Esophagus muscularis mucosa (tissue), 4 donors: ENCODE data around the gene FERMT2. TPM values are rescaled to one million over a fixed set of nuclear protein-coding genes. Genes with fewer than 3 reads are reported as not detected.

ENCODE experiments used
- DNase-seq: peaks from one replicate; pipeline ENCODE4 v3.0.0-alpha.2; 2017; ENCODE audit errors: extremely low spot score
- H3K27ac ChIP-seq, 4 donors: fragments of 200-600 bp; sonication (generic); replicated peaks in 1 of 4; 1 replicate in 3 of 4; 2 replicates in 1 of 4; pipeline ENCODE4 v1.5.1; 2016 to 2019; ENCODE audit warnings: mild to moderate bottlenecking in 1 of 4
- H3K27me3 ChIP-seq, 4 donors: fragments of 200-600 bp; sonication (generic); one replicate each; pipeline versions ENCODE4 v1.5.1 to v1.6.0; 2016 to 2019
- H3K36me3 ChIP-seq, 4 donors: fragments of 200-600 bp; sonication (generic); one replicate each; pipeline ENCODE4 v1.5.1; 2016 to 2019
- H3K4me1 ChIP-seq, 4 donors: fragments of 200-600 bp; sonication (generic); one replicate each; pipeline ENCODE4 v1.5.1; 2016 to 2019
- H3K4me3 ChIP-seq, 4 donors: fragments of 200-600 bp; sonication (generic); 1 replicate in 2 of 4; 2 replicates in 2 of 4; pipeline ENCODE4 v1.5.1; 2016 to 2019; ENCODE audit warnings: mild to moderate bottlenecking in 4 of 4, moderate library complexity in 1 of 4
- H3K9me3 ChIP-seq, 4 donors: fragments of 200-600 bp; sonication (generic); 1 replicate in 3 of 4; 2 replicates in 1 of 4; pipeline ENCODE4 v1.5.1; 2016 to 2019
- CTCF ChIP-seq, 3 experiments: fragments of 200-600 bp in 2 of 3; fragments of 450-650 bp in 1 of 3; sonication (generic) in 2 of 3; IDR thresholded peaks; one replicate each; pipeline ENCODE4 v1.5.1; 2017 to 2019; ENCODE audit warnings: antibody characterized with exemption in 3 of 3, mild to moderate bottlenecking in 2 of 3, moderate library complexity in 1 of 3
- EP300 ChIP-seq: sonication (generic); formaldehyde crosslinking; IDR thresholded peaks from one replicate; pipeline ENCODE4 v1.6.1; 2017; ENCODE audit warnings: antibody characterized with exemption
- POLR2A ChIP-seq: fragments of 450-650 bp; IDR thresholded peaks from one replicate; pipeline ENCODE4 v1.6.1; 2017; ENCODE audit warnings: antibody characterized with exemption, moderate library complexity, mild to moderate bottlenecking, low read depth
- POLR2AphosphoS5 ChIP-seq, 2 donors: sonication (generic); formaldehyde crosslinking; IDR thresholded peaks; one replicate each; pipeline ENCODE4 v1.6.1; 2017; ENCODE audit warnings: antibody characterized with exemption in 2 of 2
- WGBS: methylation state at CpG from one replicate; pipeline ENCODE4 v1.1.5; 2018; 5-methylcytosine and 5-hydroxymethylcytosine counted together
- intact Hi-C: fragments of 100-400 bp; cut with DNase I; formaldehyde crosslinking; loops from one replicate; pipeline ENCODE4 v1.15.1; 2023
- total RNA-seq, 4 donors: library from RNA; depleted of rRNA; stranded (reverse); fragments of >200 nt; gene quantifications; one replicate each; pipeline versions ENCODE4 v1.1.0 to v1.2.1, GENCODE V29; 2016

The FERMT2 gene
- total RNA-seq, 4 donors from 2014 or later, result 293 to 397 (median 370) TPM

GRCh38 chr14:52936437-52936836, 14.4 kb downstream of the FERMT2 start:
- no peak for DNase-seq
- no peaks in the 10 kb centered on the region for H3K9me3 ChIP-seq
- 58% methylated on average over 1 of the region's 1 CpG for WGBS
- peaks cover 80 to 99% (median 99%) of the 10 kb centered on the region in 4 donors for H3K4me1 ChIP-seq
- H3K27ac ChIP-seq, result peak overlapping the region; percentile 45 to 63 (median 58)
- H3K36me3 ChIP-seq, result no peaks in the 10 kb centered on the region
- H3K4me3 ChIP-seq, result no peak overlapping the region
- intact Hi-C loops, result no loop called here
- TF ChIP-seq EP300 (no peak), POLR2A (no peak), CTCF (IDR thresholded peaks at IDR 0.05) (no peak), POLR2AphosphoS5 (IDR thresholded peaks at IDR 0.05) (no peak)
- H3K27me3 ChIP-seq, result no peaks in the 10 kb centered on the region

GRCh38 chr14:52935833-52936232, 15.0 kb downstream of the FERMT2 start:
- peaks cover 80 to 99% (median 99%) of the 10 kb centered on the region in 4 donors for H3K4me1 ChIP-seq
- H3K4me3 ChIP-seq, result peak overlapping the region in 2 of 4 donors; percentile 0 to 8

GRCh38 chr14:52934762-52935161, 16.1 kb downstream of the FERMT2 start:
- no peak for DNase-seq
- TF ChIP-seq POLR2AphosphoS5 (IDR thresholded peaks at IDR 0.05) (no peak), POLR2A (no peak), CTCF (IDR thresholded peaks at IDR 0.05) (no peak), EP300 (no peak)
- H3K27me3 ChIP-seq, result no peaks in the 10 kb centered on the region
- H3K9me3 ChIP-seq, result no peaks in the 10 kb centered on the region
- peaks cover 82 to 100% (median 99%) of the 10 kb centered on the region in 4 donors for H3K4me1 ChIP-seq
- peak overlapping the region in 3 of 4 donors; percentile 58 to 63 (median 59) for H3K27ac ChIP-seq
- 47% methylated on average over 2 of the region's 2 CpGs for WGBS
- no peak overlapping the region for H3K4me3 ChIP-seq
- intact Hi-C loops, result no loop called here
- H3K36me3 ChIP-seq, result no peaks in the 10 kb centered on the region

More at GRCh38 chr14:52935833-52936232, 15.0 kb downstream of the FERMT2 start:
- WGBS, result 64% methylated on average over 3 of the region's 3 CpGs
- no peak for TF ChIP-seq POLR2A
- TF ChIP-seq CTCF (IDR thresholded peaks at IDR 0.05), result no peak
- TF ChIP-seq EP300, result no peak
- TF ChIP-seq POLR2AphosphoS5 (IDR thresholded peaks at IDR 0.05), result no peak
- Histone ChIP-seq H3K36me3 (no peaks in the 10 kb centered on the region), H3K27ac (peak overlapping the region; percentile 45 to 63 (median 58)), H3K27me3 (no peaks in the 10 kb centered on the region), H3K9me3 (no peaks in the 10 kb centered on the region)
- intact Hi-C loops, result no loop called here
- no peak for DNase-seq

GRCh38 chr14:52929192-52929807, 21.6 kb downstream of the FERMT2 start:
- TF ChIP-seq POLR2AphosphoS5 (IDR thresholded peaks at IDR 0.05), result no peak
- no peak for TF ChIP-seq POLR2A
- TF ChIP-seq EP300, result no peak
- TF ChIP-seq CTCF (IDR thresholded peaks at IDR 0.05), result no peak
- WGBS, result 87% methylated on average over 4 of the region's 4 CpGs
- Histone ChIP-seq H3K27me3 (no peaks in the 10 kb centered on the region), H3K27ac (peak overlapping the region in 3 of 4 donors; percentile 35 to 66 (median 41)), H3K4me3 (no peak overlapping the region), H3K4me1 (peaks cover 96 to 100% (median 99%) of the 10 kb centered on the region in 4 donors), H3K36me3 (no peaks in the 10 kb centered on the region), H3K9me3 (no peaks in the 10 kb centered on the region)
- intact Hi-C loops, result no loop called here
- DNase-seq, result no peak

- WGBS, result 50% methylated on average over 3 of the region's 3 CpGs
- DNase-seq, result no peak
- Histone ChIP-seq H3K4me3 (no peak overlapping the region), H3K4me1 (peaks cover 100% of the 10 kb centered on the region in 4 donors), H3K27me3 (no peaks in the 10 kb centered on the region), H3K27ac (peak overlapping the region in 3 of 4 donors; percentile 23 to 41 (median 35)), H3K9me3 (no peaks in the 10 kb centered on the region), H3K36me3 (no peaks in the 10 kb centered on the region)
- TF ChIP-seq CTCF (IDR thresholded peaks at IDR 0.05) (no peak), EP300 (no peak), POLR2A (no peak), POLR2AphosphoS5 (IDR thresholded peaks at IDR 0.05) (no peak)
- intact Hi-C loops, result no loop called here
Observed at GRCh38 chr14:52926953-52927352, 23.9 kb downstream of the FERMT2 start.
